Breast epithelium (tissue), 3 donors: ENCODE measurements around the gene TARS2.

Source experiments
- CTCF ChIP-seq, 3 donors: fragments of 450-650 bp; IDR thresholded peaks; one replicate each; pipeline ENCODE4 v1.5.1; 2016 to 2017; ENCODE audit warnings: antibody characterized with exemption in 3 of 3, mild to moderate bottlenecking in 3 of 3, moderate library complexity in 3 of 3
- POLR2A ChIP-seq: fragments of 450-650 bp; IDR thresholded peaks from one replicate; pipeline ENCODE4 v1.6.1; 2016; ENCODE audit warnings: antibody characterized with exemption, mild to moderate bottlenecking, moderate library complexity

GRCh38 chr1:150557065-150557600 is 69.9 kb downstream of the TARS2 start:
- TF ChIP-seq CTCF (IDR thresholded peaks at IDR 0.05) (no peak), POLR2A (no peak)
